Inferior parietal cortex (tissue), 1 donor: ENCODE results near the gene EPB41L2.
A peak's percentile ranks its signal among the peaks of the same experiment; 100 is the strongest.

Experiments used
- DNase-seq: peaks from one replicate; pipeline ENCODE4 v3.0.0-alpha.2; 2016; ENCODE audit errors: extremely low spot score

The EPB41L2 gene

GRCh38 chr6:130978180-130978579 lies 84.9 kb downstream of the EPB41L2 start:
- no peak for DNase-seq

- no peak for DNase-seq
Observed at GRCh38 chr6:130975325-130975724, 87.7 kb downstream of the EPB41L2 start.

GRCh38 chr6:130973521-130974277 lies 89.3 kb downstream of the EPB41L2 start:
- no peak for DNase-seq

- DNase-seq, result no peak
Observed at GRCh38 chr6:130971504-130971903, 91.5 kb downstream of the EPB41L2 start.

DNA sequence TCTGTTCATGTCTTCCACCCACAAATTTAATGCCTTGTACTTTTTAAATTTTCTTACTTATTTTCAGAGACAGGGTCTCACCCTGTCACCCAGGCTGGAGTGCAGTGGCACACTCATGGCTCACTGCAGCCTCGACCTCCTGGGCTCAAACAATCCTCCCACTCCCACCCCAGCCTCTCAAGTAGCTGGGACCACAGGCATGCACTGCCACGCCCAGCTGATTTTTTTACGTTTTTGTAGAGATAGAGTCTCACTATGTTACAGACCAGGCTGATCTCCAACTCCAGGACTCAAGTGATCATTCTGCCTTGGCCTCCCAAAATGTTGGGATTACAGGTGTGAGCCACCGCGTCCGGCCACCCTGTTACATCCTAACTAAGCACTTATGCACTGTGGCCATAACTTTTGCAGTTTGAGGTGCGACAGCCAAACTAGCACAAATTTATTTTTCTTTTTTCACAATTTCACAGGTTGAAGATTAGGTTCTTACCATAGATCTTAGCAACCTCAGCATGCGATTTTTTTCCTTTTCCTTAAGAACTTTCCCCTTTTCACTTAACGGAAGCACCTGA lies 92.1 kb downstream of the EPB41L2 start:
- no peak for DNase-seq

DNA sequence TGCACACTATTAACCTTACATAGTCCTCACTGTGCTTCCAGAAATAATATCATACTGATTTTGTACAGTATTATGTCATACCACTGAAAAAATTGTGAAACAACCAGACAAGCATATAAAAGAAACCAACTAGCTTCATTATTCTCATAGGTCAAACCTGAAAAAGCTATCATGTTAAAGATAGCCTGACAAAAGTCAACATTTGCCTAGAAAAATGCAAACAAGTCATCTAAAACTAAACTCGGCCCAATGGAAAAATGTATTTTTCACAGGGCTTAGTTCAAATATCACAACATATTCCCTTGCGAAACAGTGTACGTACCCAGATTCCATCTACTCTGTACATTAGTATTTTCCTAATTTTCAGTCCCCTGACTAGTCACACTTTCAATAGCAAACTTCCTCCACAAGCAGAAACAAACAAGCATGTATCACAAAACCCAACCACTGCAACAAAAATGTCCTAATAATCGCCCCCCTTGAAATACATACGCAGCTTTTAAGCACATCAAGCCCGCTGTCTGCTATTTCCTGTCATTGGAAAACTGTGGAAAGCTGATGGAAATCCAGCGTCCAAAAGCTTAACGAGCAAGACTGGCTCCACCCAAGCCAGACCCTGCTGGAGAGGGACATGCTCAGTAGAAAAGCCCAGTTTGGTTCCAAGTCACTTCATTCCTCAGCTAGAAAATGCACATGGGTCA lies 93.1 kb downstream of the EPB41L2 start:
- DNase-seq, result no peak

DNA sequence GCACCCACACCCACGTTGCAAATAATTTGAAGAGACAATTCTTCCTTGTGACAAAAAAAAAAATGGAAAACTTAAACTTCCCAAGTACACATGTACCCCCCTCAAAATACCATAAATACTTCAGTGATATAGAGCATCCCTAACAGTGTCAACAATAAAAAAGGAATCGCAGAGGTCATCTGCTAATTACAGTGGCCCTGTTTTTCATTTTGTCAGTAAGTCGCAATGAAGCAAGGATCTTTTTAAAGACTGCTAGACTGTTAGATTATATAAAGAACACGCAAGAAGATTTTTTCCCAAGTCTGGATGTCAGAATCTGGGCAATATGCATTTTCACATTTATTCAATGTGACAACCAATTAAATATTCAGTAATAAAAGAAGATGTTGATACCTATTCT lies 93.9 kb downstream of the EPB41L2 start:
- DNase-seq, result no peak

DNA sequence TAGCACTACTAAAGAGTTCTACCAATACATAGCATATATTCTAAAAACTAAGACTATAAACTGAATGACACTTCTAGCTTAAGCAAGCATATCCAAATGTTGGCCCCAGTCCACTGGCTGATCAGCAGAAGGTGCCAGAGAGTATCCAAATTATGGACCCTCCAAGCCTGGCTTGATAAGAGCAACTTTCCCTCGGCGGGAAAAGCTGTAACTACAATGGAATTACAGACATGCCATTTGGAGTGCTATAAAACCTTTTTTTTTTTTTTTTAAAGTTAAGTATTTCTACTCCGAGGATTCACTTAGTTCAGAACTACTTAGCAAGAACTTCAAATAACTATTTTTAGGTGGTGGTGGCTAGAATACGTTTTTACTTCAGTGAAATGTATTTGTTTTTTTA lies 94.6 kb downstream of the EPB41L2 start:
- DNase-seq, result no peak

DNA sequence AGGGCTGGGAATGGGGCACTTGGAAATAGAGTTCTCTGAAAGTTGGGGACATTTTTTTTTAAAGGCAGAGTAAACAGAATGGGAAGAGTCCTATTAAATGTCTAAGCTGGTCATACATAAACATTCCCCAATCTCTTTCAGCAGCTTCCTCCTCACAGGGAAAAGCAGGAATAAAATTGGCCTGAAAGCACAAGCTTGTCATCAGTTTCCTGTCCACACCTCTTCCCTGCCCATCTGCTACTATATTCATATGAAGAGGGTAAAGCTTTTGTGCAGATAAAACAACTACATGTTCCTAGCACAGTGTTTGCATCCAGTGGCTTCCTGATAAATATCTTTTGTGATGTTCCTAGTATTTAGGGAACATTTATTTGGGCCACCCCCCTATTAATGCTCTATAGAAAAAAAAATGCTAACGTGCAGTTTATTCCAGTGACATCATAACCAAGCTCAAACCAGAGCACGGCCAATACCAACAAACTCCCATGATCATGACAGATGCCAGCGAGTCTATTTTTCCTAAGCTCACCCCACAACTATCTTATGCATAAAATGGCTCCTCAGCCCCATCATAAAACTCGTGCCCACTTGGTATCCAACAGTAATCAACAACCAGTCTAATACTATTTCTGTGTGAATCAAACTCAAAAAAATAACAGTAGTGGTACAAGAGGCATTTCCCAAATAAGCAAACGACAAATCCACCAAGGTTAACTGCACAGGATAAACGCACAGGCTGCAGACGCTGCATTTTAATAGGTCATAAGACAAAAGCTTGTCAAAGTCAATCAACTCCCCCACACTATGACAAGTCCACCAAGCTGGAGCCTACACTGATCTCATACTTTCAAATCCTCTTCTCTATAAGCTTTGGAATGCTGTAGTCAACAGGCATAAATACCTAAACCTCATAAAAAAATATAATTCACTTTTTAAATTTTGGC lies 95.3 kb downstream of the EPB41L2 start:
- DNase-seq, result peak; percentile 58

GRCh38 chr6:130966344-130966980 lies 96.6 kb downstream of the EPB41L2 start:
- no peak for DNase-seq

GRCh38 chr6:130965656-130966055 lies 97.4 kb downstream of the EPB41L2 start:
- no peak for DNase-seq

GRCh38 chr6:130964808-130965604 lies 98.0 kb downstream of the EPB41L2 start:
- no peak for DNase-seq

DNA sequence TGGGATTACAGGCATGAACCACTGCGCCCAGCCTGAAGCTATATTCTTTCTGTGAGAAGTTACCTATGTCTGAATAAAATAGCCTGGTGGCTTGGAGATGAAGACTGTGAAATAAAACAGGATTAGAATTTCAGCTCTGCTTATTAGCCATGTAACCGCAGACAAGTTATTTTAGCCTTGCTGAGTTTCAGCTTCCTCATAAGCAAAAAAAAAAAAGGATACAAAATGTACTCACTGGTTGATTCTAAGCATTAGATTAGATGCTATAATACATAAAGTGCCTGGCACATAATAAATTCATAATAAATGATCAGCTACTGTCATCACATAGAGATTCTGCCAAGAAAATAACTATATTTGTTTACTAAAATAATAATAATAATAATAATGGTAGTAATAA lies 98.8 kb downstream of the EPB41L2 start:
- DNase-seq, result no peak

- DNase-seq, result no peak
Observed at GRCh38 chr6:130962966-130963365, 100.1 kb downstream of the EPB41L2 start.

- DNase-seq, result no peak
Observed at GRCh38 chr6:130961148-130961547, 101.9 kb downstream of the EPB41L2 start.

DNA sequence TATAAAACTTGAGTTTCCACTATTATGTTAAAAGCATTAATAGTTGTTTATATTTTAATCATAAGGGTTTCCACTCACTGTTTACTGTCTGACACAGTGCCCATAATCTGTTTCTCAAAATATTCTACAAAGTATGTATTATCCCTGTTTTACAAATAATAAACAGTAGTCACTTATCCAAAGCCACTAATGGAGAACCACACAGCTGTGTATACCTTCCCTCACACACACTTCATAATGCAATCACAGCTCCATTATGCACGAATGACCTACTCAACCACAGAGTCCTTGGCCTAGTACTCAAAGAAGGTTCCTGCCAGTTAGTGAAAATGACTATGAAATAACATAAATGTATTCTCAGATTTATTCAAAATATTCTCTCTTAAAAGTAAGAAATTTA lies 103.1 kb downstream of the EPB41L2 start:
- no peak for DNase-seq

GRCh38 chr6:130958468-130958867 lies 104.6 kb downstream of the EPB41L2 start:
- no peak for DNase-seq

DNA sequence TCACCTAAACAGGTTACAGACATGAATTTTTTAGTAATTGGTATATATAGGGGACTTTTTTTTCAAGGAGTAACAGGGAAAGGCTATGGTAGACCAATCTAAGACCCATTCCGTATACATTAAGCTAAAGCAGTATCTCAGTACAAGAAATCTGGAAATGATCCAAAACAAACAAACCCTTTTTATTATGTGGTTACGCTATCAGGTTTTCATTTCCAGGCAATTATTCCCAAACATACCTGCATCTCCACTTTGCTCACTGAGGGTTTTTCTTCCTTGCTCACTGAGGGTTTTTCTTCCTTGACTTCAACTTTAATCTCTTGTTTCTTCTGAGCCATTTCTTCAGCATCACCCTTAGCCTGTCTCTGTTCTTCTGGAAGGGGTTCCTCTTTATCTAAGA lies 107.3 kb downstream of the EPB41L2 start:
- DNase-seq, result no peak

- no peak for DNase-seq
Observed at GRCh38 chr6:130949553-130949952, 113.5 kb downstream of the EPB41L2 start.

DNA sequence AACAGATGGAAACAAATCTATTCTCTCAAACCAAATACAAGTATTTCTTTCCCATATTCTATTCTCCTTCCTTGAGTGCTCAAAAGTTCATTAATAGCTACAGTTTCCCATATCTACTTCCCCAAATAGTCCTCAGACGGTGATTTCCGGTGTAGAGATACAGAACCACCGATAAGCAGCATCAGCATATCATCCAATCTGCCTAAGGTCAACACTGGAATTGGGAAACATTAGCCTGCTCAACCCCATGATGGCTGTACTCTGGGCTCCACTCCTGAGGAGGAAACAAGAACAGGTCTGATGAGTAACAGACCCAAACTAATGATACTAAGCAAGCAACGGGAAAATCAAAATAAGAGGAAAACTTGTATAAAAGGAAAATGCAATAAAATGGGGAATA lies 115.6 kb downstream of the EPB41L2 start:
- no peak for DNase-seq

GRCh38 chr6:130946076-130946475 lies 117.0 kb downstream of the EPB41L2 start:
- no peak for DNase-seq
